HG03442 (cell line): ENCODE data around the gene STK40.

Experiments used
- ATAC-seq: cut with Tn5 transposase; IDR thresholded peaks from one replicate; pipeline ENCODE4 v1.9.1; 2021; ENCODE audit warnings: mild to moderate bottlenecking, moderate library complexity; ENCODE audit not compliant: unreplicated experiment

Gene STK40

DNA sequence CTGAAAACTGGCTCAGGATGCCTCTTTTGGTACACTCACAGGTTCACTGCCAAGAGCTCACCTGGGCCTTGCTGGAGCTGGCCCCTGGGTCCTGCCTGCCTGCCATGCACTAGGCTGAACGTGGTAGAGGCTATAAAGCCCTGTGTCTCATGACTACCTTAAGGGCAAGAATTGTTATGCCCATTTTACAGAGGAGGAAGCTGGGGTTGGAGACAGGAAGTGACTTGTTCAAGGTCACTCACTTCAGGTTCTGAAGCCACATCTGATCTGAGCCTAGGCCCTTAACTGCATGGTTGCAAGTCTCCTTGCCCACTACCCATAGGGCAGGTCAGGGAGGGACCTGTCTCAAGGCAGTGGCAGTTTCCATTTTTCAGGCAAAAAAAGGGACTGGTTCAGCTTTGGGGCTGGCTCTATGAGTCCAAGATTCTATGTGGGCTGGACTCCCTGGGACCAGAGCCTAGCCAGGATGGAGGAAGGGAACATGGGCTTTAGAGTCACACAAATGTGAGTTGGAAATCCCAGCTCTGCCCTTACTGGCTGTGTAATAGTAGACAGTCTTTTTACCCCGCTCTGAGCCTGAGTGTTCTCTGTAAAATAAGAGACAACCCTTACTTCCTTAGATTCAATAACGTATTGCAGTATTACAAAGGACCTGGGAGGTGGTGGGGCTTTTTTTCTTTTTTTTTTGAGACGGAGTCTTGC lies 7.8 kb downstream of the STK40 start:
- ATAC-seq: no peak

DNA sequence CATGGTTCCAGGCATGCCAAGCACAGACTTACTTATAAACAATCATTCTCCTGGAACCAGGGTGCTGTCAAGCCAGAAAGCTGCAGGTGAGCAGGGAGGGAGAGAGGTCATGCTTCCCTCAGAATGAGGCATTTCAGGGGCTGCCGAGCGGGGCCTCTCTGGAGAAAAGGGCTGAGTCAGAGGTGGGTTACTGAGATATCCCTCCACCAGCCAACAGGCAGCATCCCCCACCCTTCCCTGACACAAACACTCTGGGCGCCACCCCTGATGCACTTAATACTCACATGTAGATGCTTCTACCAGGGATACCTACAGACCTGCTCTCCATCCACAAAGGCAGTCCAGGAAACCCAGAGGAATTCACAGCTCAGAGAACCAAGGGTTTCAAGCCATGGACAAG lies 13.1 kb downstream of the STK40 start:
- no peak for ATAC-seq

DNA sequence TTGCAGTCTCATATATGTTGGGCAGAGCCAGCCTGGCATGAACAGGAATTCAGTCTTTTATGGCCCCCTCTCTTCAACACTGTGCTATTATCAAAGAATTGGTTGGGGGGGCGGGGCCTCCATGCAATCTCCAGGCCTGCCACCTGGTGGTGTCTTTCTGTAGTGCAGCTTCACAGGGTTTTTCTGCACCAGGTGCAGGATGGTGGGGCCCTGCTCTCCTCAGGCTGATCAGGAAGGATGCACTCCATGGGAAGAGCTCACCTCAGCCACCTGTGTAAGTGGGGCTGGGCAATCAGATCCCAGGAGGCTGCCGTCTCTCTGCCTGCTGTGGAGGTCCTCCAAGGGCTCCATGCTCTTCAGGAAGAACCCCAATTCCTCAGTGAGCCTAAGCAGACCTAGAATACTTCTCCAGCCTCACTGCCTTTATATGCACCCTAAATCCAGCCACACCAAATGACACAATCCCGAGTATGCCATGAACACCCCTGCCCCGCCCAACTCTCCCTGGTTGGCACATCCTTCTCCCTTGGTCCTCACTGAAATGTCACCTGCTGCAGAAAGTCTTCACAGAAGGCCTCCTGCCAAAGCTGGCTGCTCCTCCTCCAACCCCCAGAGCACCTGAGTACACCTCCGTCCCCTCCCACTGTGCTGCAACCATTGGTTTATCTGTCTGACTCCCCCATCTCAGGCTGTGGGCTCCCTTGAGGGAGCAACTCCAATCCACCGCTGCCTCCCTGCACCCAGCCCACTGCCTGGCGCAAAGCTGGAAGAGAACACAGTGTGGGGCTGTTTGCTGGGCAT lies 16.5 kb downstream of the STK40 start:
- no peak for ATAC-seq

DNA sequence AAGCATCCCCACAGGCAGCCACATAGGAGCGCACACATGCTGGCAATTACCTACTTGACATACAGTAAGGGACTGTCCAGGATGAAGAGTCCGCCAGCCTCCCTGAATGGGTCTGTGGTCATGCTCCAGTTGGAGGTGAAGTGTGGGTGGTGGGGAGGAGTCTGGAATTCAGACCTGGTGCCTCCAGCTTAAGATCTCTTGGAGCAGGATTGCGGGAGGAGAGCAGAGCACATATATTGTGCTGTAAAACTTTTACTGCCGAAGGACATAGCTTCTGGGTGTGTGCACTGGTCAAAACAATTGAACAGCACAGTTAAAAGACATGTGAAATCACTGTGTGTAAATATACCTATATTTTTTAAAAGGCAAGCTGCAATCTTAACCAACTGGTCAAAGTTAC lies 17.9 kb downstream of the STK40 start:
- ATAC-seq: no peak

DNA sequence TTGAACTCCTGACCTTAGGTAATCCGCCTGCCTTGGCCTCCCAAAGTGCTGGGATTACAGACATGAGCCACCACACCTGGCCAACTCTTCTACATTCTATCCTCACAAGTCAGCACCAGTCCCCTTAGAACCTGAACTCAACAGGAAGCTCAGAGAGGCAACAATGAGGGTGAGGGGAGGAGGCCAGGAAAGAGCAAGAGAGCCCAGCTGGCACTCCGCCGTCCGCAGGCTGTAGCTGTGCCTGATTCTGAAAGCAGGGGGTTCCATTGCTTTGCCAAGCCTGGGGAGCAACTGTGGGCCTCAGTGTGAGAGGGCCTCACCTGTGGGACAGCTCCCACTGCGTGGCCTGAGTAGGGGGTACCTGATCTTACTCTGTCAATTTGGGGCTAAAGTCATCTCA lies 18.7 kb downstream of the STK40 start:
- ATAC-seq: no peak

DNA sequence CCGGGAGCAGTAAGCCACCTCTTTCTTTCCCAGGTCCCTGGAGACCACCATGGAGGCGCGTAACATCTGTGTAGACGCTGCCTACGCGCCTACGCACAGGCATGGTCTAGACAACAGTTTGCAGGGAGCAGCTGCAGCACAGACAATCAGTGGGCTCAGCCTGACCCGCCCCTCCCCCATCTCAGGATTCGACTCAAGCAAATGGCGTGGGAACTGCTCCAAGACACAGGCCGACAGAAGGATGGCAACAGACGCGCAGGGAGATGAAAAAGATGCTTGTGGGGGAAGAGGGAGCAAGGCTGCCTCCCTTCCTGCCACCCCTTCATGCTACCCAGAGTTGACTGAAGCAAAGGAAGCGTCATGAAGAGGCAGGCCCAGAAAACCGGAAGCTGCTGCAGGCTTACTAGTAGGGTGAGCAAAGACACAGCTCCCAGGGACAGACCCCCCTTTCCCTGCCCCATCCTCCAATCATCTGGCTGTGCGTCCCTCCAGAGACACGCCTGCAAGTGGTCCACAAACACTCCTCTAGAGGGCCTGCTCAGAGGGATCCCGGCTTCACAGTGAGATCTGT lies 19.5 kb downstream of the STK40 start:
- no peak for ATAC-seq

DNA sequence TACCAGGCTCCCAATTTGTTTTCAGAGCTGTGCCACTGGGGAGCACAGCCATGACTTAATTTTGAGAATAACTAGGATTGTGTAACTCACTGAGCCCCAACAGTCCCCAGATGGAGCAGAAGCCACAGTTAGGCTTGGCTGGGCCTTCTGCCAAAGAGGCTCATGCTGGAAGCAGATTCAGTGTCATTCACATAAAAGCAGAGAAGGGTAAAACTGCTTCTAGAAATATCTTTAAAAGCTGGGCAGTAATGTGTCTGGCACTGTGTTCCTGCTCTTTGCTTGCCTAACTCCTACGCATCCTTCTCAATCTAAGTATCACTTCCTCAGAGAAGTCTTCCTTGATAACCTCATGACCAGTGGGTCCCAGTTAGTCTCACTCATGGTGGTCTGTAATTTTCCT lies 20.3 kb downstream of the STK40 start:
- ATAC-seq: no peak

DNA sequence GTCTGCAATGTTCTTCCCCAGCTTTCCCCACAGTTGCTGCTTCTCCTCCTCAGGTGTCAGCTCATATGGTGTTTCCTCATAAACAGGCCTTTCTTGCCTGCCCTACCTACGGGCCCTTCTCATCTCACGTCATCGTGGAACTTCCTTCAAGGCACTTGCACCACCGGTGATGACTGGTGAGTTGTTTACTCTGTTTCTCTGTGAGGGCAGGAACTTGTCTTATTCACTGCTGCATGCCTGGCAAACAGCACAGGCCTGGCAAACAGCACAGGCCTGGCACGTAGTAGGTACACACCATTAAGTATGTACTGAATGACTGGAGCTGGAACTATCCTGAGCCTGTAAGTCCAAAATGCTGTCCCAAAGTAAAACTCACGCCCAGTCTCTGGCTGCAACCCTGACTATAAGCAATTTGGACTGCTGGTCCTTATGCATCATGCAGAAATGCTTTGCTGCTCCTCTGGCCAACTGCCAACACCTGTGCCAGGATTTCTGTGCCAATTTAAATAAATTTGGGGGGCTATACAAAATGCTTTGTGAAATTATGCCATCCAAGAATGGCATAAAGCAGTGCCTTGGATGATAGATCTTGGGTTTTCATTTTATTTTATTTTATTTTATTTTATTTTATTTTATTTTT lies 25.7 kb downstream of the STK40 start:
- ATAC-seq: no peak

DNA sequence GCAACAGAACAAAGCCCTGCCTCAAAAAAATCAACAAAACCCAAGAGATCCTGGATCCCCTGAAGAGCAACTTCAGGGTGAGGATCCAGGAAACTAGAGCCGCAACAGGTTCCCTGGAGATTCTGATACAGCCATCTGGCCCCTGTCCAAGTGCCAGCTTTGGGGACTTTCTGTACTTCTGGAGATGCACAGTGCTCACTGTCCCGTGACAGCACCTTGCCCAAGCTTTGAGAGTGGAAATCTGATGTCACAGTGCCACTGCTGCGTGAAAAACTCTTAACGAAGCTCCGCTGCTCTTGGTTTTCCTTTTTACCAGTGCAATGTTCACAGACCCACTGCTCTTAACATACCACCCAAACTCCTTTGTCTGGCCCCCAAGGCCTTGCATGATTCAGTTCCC lies 26.3 kb downstream of the STK40 start:
- ATAC-seq: no peak

DNA sequence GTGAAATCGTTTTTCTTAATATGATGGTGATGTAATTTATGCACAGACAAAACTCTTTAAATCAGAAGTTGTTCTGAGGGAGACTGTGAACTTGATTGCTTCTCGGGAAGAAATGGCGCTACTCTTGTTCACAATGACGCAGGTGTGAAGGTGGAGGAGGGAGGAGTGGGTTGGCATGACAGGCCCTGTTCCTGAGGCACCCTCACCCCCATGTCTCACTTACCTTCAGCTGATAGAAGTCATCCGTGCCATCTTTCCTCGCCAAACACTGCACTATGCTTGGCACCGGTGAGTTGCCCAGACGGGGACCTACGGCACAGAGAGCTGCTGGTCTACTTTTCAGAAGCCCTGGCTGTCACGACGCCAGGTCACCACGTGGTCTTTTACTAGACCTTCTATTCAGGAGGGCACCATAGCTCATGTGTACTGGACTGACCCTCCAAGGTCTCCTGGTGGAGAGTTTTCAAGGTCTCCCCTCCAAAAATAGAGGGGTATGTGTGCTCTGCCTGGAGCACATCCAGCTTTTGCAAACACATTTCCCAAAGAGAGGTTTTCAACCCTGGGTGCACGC lies 27.1 kb downstream of the STK40 start:
- ATAC-seq: no peak

DNA sequence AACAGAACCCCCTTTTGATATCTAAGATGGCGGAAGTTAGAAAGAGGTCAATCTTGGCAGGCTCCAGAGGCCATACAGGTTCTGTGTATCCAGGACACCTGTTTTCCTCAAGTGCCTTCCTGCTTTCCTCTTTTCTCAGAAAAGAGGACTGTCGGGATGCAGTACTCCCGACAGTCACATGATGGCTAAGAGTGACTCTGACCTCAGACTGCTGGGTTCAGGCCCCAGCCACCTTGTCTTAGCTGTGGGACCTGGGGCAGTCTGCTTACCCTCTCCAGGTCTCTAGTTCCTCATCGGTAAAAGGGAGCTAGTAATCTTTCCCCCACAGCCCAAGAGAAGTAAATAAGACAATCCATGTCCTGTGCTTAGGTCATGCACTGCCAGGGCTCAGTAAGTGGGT lies 29.9 kb downstream of the STK40 start:
- ATAC-seq: no peak

DNA sequence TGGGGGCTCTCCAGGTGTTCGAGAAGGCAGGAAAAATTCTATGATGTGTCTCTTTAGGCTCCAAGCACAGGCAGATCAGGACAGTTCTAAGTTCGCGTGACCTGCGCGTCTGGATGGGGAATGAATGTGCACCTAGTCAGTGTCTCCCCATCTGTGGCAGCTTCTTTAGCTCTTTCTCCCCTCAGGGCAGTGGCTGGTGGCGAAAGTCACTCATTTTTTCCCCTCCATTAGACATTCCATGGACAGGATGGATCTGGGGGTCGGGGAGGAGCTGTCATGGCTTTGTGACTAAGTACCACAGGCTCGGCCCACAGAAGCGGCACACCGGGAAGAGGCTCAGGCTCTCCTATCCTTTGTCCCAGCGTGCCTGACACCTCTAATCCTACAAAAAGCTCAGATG lies 31.2 kb downstream of the STK40 start:
- no peak for ATAC-seq

DNA sequence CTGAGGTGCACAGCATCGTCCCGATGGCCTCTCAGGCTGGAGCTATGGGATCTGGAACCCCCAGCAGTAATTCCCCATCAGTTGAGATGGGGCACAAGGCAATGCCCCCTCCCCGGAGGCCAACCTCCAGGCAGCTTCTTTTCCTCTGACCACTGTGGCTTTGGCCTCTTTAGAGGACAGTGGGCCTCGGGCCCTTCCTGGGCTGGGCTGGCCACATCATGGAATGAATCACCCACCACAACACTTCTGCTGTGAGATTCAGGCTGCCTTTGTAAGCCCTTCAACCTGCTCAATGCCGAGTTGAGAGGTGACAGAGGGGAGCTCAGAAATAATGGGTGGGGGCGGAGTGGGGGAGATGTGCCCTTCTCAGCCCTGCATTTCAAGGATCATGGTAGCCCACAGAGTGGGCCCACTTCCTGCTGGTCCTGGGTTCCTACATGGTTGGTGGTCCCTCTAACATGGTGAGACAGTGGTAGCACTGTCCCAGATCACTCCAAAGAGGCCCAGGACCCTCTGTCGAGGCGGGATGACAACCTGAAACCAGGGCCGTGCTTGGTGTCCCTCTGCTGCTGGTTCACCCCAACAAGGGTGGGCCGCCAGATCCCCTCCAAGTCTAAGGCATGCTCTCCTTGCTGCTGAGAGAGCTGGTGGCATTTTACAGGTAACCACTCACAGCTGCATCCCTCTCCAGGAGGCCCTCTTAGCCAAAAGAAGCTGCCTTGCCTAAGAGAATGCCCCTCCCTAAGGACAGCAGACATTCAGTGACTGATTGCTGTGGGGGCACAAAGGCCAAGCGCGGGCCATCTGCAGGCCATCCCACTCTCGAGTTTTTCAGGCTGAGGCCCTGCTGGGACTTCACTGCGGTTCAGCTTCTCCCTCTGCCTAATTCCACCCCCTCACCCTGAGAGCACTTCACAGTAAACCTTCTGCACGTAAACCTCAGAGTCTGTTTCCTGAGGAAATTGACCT lies 32.5 kb downstream of the STK40 start:
- ATAC-seq: no peak

DNA sequence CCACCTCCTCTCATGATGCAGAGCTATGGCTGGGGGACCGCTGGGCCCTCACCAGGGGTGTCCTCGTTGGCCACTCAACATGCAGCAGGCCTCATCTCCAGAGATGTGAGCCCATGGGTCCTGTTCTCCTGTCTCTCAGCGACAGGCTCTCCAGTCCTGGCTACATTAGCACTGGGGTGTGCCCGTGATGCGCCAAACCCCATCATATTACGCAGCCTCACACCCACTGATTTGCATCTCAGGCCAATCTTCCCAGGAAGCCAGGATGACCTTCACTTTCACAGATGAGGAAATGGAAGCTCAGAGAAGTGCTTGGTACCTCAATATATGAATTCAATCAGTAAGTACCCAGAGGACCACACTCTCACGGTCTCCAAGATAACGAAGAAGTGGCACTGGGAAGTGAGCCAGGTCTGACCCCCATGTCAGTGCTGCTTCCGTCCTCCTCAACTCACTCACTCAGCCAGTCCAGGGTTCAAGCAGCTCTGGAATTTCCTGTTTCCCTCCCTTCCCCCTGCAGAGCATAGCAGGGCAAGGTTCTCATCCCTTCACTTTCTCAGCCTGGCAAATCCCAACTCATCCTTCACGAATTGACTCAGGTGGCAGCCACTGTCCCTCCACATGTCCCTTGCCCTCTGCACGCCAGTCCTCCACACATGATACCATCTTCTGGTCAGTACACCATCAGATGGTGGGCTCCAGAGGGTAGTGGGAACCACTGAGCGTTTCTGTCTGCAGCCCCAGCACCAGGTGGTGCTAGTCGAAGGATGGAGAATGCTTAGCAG lies 33.4 kb downstream of the STK40 start:
- ATAC-seq: no peak

DNA sequence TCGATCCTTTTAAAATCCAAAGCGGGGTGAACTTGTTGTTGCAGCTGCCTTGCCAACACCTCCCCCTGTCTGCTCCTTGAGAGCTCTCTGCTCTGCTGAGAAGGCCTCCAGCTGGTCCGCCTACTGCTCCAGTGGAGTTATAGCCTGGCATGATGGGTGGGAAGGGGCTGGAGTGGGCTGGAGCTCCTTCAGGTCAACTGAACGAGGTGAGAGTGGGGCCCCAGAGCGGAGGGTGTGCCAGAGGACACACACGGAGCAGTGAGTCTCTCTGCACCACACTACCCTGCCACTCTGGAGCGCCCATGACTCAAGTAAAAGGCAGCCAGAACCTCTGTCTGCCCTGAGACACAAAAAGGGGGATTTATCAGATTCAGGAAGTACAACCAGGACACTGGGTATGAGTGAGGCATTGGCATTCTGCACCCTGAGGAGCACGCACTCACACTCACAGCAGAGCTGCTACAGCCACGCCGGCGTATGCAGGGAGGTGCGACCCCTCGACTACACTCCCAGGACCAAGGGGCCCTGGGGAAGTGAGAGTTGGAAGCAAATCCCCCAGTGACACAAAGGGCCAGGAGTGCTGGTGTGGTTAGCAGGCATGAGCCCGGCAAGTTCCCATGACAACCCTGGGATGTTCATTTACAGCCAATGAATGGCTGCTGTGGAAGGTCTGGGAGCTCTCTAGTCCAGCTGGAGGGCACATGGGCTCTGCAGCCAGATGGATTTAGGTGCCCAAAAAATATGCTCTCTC lies 34.3 kb downstream of the STK40 start:
- no peak for ATAC-seq

DNA sequence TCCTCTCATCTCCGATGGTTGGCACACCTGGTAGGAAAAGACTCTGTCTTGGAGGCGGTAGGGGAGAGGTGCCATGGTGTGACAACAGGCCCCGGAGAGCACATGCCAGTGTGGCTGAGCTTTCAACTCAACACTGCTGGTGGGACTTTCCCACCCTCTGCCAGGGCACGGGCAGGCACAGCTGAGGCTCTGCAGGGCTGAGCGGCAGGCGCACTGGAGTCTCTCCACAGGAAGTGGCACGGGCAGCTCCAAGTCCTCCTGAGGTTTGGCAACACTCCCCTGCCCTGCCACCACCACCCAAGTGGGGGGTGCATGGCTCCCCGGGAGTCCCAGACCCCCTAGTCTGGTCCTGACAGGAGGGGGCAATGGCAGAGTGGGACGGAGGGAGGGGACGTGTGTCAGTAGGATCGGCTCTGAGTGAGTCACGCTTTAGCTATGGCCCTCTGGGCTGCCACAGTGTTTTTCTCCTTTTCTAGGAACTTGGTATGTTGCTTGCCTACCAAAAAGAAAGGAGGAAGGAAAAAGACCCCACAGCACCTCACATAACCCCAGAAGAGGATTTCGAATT lies 35.0 kb downstream of the STK40 start:
- ATAC-seq: no peak

DNA sequence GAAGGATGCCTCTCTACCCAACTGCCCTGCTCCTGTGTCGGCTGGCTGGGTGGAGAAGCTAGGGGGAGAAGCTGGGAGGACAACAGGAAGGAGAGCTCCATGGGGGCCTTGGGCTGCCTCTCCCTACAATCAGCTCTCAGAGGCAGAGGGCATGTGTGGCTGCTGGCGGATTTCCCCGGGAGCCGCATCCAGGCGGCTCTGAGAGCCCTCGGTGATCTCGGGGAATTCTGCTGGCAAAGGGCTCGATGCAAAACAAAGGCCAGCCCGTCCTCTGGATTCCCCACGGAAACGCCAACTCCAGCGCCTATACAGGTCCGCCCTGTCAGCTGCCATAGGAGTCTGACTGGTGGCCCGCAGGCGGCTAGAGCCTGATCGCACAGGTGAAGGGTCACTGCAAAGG lies 35.9 kb downstream of the STK40 start:
- ATAC-seq: no peak

DNA sequence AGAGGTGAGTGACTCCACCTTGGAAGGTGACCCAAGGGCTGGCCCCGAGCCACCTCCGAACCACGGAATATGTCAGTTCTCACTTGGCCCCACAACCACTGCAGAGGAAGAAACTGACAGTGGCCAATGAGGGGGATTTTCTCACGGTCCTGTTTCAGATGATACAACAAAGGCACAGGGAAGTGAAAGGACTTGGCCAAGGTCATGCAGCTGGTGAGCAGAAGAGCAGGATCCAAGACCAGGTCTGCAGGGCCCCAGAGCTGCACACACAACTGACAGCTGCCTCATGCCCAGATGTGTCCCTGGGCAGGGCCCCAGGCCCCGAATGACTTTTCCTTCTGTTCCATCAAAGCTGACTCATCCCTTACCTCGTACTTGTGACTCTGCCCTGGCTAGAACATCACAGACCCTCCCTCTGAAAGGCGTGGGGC lies 36.5 kb downstream of the STK40 start:
- ATAC-seq: peak; percentile 61
